Activated T-cell treated with anti-CD3 and anti-CD28 coated beads, Interleukin-2, amount 50 U/mL, for 4 hours (primary cell): ENCODE results near the gene EXD3. TPM values are rescaled to one million over a fixed set of nuclear protein-coding genes. Genes with fewer than 3 reads are reported as not detected.

Experiments
- ATAC-seq, 2 donors: fragments of 200-7000 bp; cut with Tn5 transposase; one replicate each; pipeline ENCODE4 v1.10.0; 2021
- DNase-seq: peaks from one replicate; pipeline ENCODE4 v3.0.0-alpha.2; 2020
- H3K27me3 Mint-ChIP-seq: one replicate; pipeline ENCODE4 v1.8.0; 2021; ENCODE audit warnings: low read depth, mixed read lengths
- H3K36me3 Mint-ChIP-seq: one replicate; pipeline ENCODE4 v1.8.0; 2022; ENCODE audit warnings: mixed read lengths; ENCODE audit not compliant: insufficient read depth
- H3K4me1 Mint-ChIP-seq: one replicate; pipeline ENCODE4 v1.8.0; 2021; ENCODE audit warnings: low read depth, mixed read lengths
- H3K4me3 Mint-ChIP-seq: one replicate; pipeline ENCODE4 v1.8.0; 2021; ENCODE audit warnings: mild to moderate bottlenecking, moderate library complexity, mixed read lengths
- H3K9me3 Mint-ChIP-seq: one replicate; pipeline ENCODE4 v1.8.0; 2021; ENCODE audit warnings: mixed read lengths
- total RNA-seq, 3 donors: library from RNA; stranded (reverse); gene quantifications; one replicate each; pipeline ENCODE4 v1.2.1, GENCODE V29; 2021

EXD3 gene
- total RNA-seq, 3 donors from 2014 or later: 1.7 to 2.8 (median 2.5) TPM

DNA sequence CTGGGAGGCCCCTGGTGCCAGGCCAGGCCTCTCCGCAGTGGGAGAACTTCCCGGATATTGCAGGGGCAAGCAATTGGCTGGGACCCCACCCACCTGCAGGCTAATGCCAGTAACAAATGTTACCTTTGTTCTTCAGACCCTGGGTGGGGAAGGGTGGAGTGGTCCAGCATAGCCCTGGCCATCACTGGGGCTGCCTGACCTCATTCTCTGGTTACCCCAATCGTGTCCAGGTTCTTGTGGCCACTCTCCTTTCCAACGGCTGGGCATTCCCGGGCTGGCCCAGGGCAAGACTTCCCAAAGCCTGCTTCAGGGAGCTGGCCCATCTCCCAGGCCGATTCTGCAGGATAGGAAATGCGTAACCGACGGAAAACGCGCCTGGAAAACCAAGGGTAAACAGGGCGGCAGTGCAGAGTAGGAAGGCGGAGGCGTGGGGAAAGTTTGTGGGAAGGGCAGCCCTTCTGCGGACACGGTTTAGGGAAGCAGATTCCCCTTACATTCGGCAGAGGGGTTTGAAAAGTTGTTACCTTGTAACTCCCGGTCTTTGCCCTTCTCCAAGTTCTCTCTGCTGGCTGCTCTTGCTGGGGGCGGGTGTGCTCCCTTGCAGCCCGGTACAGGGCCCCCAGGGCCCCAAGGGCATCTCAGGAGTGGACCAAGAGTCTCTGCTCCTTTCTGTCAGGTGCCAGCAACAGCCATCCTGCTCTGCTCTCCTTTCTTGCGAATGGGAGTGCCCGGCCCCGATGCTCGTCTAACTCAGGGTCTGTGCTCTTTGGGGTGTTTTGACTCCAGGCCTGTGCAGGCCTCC is 124.4 kb downstream of the EXD3 start:
- DNase-seq (no peak), ATAC-seq (no peak)
- no peaks in the 10 kb centered on the region for H3K9me3 Mint-ChIP-seq
- no peaks in the 10 kb centered on the region for H3K36me3 Mint-ChIP-seq
- peaks cover 16% of the 10 kb centered on the region for H3K4me1 Mint-ChIP-seq
- H3K4me3 Mint-ChIP-seq: no peak overlapping the region
- H3K27me3 Mint-ChIP-seq: peaks cover 31% of the 10 kb centered on the region

DNA sequence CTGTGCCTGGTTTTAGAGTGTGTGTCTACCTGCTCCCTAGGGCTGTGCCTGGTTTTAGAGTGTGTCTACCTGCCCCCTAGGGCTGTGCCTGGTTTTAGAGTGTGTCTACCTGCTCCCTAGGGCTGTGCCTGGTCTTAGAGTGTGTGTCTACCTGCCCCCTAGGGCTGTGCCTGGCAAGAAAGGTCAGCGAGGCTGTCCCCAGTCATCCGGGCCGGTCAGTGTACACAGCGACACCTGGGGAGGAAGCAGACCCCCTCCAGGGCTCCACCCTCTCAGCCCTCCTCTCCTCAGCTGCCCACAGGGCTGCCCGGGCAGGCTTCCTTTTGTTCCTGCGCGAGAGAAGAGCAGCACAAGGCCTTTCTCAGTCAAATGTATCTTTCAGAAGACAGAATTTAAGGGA is 125.0 kb downstream of the EXD3 start:
- Mint-ChIP-seq H3K4me1 (peaks cover 16% of the 10 kb centered on the region), H3K36me3 (no peaks in the 10 kb centered on the region), H3K27me3 (peaks cover 35% of the 10 kb centered on the region), H3K4me3 (no peak overlapping the region), H3K9me3 (no peaks in the 10 kb centered on the region)
- DNase-seq (no peak), ATAC-seq (no peak)

DNA sequence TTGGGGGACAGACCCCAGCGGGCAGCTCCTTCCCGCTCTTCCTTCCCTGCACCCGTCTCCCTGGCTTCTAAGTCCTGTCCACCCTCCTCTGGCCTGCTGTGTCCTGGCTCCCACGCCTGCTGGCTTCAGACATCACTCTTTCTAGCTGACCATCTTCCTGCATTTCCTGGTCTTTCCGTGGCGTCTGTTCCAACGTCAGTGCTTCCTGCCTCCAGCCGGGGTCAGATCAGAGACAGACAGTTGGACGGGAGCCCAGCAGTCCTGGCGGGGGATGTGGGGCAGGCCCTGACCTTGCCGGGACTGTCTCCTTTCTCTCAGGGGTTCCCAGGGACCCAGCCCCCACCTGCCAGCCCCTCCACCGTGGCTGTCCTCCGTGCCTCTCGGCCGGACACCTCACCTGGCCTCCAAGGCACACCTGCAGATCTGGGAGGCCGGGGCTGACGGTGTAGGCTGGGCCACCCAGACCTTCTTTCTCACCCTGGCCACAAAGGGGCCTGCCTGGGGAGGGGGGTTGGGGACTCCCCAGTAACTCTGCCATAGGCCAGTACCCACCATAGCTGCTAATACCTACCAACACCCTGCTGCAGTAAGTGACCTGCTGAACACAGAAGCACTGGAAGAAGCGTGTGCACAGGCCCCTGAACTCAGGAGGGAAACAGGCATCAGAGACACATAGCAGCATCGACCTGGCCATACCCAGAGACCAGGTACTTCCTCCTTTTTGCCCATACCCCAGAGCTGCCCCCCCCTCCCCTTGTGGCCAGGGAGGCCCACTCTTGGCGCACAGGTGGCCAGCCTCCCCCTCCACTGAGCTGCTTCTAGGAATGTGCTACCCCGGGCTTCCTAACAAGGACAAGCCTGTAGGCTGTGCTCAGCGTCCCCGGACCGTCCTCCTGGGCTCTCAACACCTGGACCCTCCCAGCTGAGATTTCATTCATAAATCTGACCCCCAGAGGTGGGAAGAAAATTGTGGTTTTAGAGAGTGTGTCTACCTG is 126.0 kb downstream of the EXD3 start:
- Mint-ChIP-seq H3K4me1 (peaks cover 16% of the 10 kb centered on the region), H3K4me3 (peak overlapping the region; percentile 54), H3K27me3 (peaks cover 37% of the 10 kb centered on the region), H3K9me3 (no peaks in the 10 kb centered on the region), H3K36me3 (no peaks in the 10 kb centered on the region)
- DNase-seq (no peak), ATAC-seq (no peak)

DNA sequence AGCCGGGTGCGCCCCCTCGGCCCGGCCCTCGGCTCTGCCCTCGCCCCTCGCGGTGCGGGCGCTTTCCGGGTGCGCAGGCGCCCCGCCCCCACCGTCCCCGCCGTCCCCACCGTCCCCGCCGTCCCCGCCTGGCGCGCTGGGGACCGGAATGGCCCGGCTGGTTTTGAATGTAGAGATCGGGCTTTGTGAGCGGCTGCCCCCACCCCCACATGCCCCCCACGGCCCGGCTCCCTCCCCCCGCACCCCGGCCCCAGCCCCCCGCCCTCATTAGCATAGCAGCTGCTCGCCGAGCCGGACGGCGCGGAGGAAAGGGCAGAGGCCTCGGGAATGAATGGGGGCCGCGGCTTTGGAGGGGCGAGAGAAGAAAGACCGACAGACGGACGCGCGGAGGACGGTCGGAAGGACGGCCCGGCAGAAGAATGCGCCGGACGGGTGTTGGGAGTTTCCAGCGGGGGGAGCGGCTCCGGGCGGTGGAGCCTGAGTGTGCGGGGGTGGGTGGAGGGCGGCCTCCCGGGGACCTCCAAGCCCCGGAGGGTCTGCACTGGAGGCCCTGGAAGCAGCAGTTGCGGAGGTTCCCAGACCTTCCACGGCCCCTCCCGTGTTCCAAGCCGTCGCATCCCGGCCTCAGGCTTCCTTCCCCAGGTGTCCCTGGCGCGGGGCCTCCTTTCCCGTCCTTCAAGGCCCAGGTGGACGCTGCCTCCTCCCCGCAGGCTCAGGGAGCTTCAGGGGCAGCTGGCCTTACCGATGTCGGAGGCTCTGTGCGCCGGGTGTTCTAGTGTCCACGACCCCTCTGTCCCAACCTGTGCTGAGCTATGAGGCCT is 126.9 kb downstream of the EXD3 start:
- peaks cover 16% of the 10 kb centered on the region for H3K4me1 Mint-ChIP-seq
- no peak for DNase-seq

DNA sequence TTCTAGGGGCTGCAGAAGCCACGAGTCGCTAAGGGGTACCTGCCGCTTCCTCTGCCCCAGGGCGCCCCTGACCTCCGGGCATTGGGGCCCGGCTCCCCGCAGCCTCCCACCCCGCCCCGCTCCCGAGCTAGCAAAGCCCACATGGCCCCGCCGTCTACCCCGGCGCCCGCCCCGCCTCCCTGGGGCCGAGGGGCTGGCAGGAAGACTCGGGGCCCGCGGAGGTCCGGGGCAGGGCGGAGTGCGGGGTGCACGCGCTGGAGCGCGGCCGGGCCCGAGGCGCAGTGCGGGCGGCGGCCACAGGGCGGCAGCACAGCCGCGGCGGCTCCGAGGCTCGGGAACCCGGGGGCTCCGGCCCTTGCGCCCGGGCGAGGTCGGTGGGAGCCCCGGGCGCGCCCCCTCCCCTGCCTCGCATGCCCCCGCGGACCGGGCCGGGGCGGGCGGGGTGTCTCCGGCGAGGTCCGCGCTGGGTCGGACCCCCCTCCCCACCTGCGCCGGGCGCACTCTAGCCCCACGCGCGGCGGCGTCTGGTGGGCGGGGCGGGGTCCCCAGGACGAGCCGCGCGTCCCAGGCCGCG is 127.6 kb downstream of the EXD3 start:
- DNase-seq: no peak
- Mint-ChIP-seq H3K4me1 (peaks cover 12% of the 10 kb centered on the region), H3K27me3 (peaks cover 34% of the 10 kb centered on the region), H3K9me3 (no peaks in the 10 kb centered on the region), H3K36me3 (no peaks in the 10 kb centered on the region), H3K4me3 (peak overlapping the region; percentile 16)
- ATAC-seq: peak; percentile 88 to 90

More for the DNA sequence above, 126.9 kb downstream of the EXD3 start:
- peak; percentile 18 to 27 for ATAC-seq
- Mint-ChIP-seq H3K27me3 (peaks cover 37% of the 10 kb centered on the region), H3K36me3 (no peaks in the 10 kb centered on the region), H3K4me3 (peak overlapping the region; percentile 54), H3K9me3 (no peaks in the 10 kb centered on the region)

DNA sequence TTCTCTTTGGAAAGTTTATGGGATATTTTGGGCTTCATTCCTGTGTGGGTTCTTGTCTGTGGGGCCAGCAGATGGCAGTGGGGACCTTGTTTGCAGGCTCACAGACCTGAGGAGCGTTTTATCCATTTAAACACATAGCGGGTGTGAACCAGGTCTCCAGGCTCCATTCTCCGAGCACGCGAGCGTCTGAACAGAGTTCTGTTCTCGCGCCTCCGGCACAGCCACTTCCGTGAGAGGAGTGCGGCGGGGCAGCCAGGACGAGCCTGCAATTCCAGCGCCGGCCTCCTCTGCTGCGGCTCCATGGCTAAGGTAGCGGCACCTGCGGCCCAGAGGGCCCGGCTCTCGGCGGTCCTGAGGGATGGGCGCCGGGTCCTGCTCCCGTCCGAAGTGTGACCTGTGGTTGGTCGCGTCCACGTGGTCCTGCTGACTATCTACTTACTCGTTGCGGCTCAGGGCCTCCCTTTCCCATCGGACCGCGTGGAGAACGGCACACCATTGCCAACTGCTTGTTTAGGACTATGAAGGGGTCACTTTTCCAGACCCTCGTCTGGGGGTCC is 128.2 kb downstream of the EXD3 start:
- Mint-ChIP-seq H3K4me1 (peaks cover 10% of the 10 kb centered on the region), H3K27me3 (peaks cover 30% of the 10 kb centered on the region), H3K36me3 (no peaks in the 10 kb centered on the region), H3K9me3 (no peaks in the 10 kb centered on the region), H3K4me3 (peak overlapping the region; percentile 45)
- ATAC-seq (peak; percentile 32 to 54), DNase-seq (no peak)

DNA sequence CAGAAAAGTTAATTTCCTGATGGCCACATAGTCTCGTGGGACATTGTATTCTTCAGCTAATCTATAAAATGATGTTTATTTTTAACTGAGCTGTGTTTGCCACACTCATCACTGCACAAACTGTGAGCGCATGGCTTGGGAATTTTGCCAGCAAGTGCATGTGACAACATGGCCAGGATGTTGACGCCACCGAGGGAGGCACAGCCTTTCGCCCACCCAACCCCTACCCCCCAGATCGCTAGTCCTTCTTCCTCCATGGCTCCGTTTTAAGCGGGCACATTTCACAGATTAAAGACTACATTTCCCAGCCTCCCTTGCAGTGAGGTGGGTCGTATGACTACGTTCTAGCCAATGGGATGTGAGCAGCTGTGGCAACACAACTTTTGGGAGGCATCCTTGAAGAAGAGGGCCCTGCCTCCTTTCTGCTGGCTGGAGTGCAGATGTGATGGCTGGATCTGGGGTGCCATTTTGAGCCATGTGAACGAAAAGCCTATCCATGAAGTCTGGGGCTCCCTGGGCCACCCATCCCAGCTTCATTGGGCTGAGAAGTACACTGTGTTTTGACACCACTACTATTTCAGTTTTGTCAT is 128.8 kb downstream of the EXD3 start:
- Mint-ChIP-seq H3K36me3 (no peaks in the 10 kb centered on the region), H3K9me3 (no peaks in the 10 kb centered on the region), H3K4me3 (peak overlapping the region; percentile 45), H3K4me1 (peaks cover 9% of the 10 kb centered on the region), H3K27me3 (peaks cover 30% of the 10 kb centered on the region)
- DNase-seq (no peak), ATAC-seq (peak; percentile 60 to 65)

DNA sequence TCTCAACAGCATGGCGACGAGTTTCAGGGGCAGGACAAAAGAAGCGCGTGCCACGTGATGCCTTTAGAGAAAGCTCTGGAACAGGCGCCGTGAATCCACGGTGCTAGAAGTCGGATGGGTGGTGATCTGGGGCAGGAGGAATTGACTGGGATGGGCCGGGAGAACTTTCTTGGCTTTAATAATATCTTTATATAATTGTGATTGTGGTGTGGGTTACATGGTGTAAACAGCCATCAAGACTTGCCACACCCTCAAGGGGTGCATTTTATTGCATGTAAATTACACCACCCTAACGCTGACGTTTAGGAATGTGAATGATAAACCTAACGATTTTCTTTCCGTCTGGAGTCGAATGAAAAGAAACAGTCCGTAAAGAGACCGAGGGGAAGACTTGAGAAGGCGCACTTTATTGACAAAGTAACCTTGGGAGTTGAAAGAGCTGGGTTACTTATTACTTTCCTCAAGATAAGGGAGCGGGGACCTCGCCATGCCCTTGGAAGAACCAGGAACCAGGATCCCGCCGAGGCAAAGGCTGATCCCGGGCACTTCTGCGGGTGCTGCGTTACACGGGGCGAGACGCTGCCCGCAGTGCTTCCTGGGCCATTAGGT is 129.4 kb downstream of the EXD3 start:
- no peak for ATAC-seq
- no peak overlapping the region for H3K4me3 Mint-ChIP-seq
- DNase-seq: no peak
- H3K4me1 Mint-ChIP-seq: peaks cover 9% of the 10 kb centered on the region
- no peaks in the 10 kb centered on the region for H3K9me3 Mint-ChIP-seq
- no peaks in the 10 kb centered on the region for H3K36me3 Mint-ChIP-seq
- peaks cover 29% of the 10 kb centered on the region for H3K27me3 Mint-ChIP-seq

DNA sequence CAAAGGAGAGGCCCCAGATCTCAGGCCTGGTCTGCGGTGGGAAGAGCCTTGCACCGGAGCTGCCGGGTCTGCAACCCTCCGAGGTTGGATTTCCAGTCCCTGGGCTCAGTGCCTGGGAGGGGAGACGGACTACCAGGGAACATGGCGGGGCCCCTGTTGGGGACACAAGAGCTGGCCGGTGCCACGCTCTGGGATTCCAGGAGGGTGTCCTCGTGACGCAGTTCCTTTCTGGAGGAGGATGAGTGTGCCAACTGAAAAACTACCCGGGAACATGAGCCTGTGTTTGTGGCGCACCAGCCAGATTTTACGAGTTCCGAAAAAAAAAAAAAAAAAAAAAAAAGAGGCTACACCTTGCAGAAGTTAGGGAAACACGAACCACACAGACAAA is 129.9 kb downstream of the EXD3 start:
- H3K4me1 Mint-ChIP-seq: peaks cover 9% of the 10 kb centered on the region
- H3K36me3 Mint-ChIP-seq: no peaks in the 10 kb centered on the region
- no peaks in the 10 kb centered on the region for H3K9me3 Mint-ChIP-seq
- no peak overlapping the region for H3K4me3 Mint-ChIP-seq
- H3K27me3 Mint-ChIP-seq: peaks cover 26% of the 10 kb centered on the region
- ATAC-seq: no peak
- no peak for DNase-seq

DNA sequence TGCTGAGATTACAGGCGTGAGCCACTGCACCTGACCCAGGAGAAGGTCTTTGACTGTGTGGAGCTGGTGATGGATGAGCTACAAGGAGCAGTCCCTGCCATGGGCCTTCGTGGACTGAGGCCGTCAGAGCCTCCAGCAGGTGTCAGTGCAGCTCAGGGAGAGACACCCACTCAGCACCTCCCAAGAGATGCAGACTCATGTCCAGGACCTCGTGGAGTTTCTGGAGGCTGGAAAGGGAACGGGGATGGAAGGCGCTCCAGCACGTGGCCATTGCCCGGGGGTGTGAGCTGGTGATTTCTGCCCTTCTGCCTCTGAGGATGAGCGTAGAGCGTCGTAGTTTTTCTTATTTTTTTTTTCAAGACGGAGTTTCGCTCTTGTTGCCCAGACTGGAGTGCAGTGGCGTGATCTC is 136.0 kb downstream of the EXD3 start:
- Mint-ChIP-seq H3K9me3 (no peaks in the 10 kb centered on the region), H3K4me3 (no peak overlapping the region), H3K36me3 (peaks cover 2% of the 10 kb centered on the region), H3K4me1 (peaks cover 2% of the 10 kb centered on the region), H3K27me3 (peaks cover 5% of the 10 kb centered on the region)
- no peak for DNase-seq
- peak in 1 of 2 donors; percentile 46 for ATAC-seq

DNA sequence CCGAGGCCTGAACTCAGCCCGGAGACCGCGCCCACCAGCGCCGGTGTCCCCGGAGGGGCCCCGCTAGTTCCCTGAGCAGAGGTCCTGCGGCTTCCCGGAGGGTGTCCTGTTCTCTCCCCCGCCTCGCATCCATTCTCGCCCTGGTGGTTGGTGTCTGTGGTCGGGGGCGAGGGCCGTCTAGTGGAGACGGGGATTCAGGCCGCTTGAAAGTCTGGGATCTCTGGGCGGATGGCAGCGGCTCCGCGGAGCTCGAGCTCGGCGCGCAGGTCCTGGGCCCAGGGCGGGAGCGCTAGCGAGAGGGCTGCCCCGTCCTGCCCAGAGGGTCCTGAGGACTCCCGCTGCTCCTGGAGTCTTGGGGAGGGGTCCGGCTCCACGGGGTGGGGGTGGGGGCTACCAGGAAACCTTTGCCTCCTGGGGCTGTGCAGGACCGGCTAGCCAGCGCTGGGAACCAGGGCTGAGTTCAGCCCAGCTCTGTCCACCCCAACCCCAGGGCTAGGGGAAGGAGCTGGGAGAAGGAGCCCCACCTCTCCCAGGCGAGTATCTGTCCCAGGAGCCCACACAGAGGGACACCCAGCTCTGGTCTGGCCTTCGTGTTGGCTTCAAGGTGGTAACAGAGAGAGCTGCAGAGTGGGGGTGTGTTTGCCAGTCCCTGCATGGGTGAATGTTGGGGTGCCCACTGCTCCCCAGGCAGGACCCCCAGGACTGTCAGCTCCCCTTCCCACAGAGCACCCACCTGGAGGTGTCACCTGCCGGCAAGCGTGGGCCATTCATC is 141.4 kb downstream of the EXD3 start:
- H3K36me3 Mint-ChIP-seq: peaks cover 2% of the 10 kb centered on the region
- ATAC-seq: no peak
- H3K9me3 Mint-ChIP-seq: no peaks in the 10 kb centered on the region
- no peak overlapping the region for H3K4me3 Mint-ChIP-seq
- DNase-seq: no peak
- H3K27me3 Mint-ChIP-seq: peaks cover 7% of the 10 kb centered on the region
- H3K4me1 Mint-ChIP-seq: peaks cover 8% of the 10 kb centered on the region
